LNCaP clone FGC (cell line): ENCODE results near the gene PLVAP.

ENCODE experiments used
- DNase-seq: peaks from one replicate; pipeline ENCODE4 v3.0.0-alpha.2; 2011; ENCODE audit warnings: low read depth
- H3K4me3 ChIP-seq: 2 replicates; pipeline ENCODE4 v1.5.1; 2011; ENCODE audit warnings: mild to moderate bottlenecking, low read depth, low read length, control low read depth
- TF ChIP-seq, protein P1 (sequence below): IDR thresholded peaks from 2 replicates; pipeline ENCODE4 v1.5.1; 2012; ENCODE audit warnings: mild to moderate bottlenecking; ENCODE audit not compliant: control insufficient read depth, insufficient read depth; ENCODE audit errors: extremely low read depth

The PLVAP gene

DNA sequence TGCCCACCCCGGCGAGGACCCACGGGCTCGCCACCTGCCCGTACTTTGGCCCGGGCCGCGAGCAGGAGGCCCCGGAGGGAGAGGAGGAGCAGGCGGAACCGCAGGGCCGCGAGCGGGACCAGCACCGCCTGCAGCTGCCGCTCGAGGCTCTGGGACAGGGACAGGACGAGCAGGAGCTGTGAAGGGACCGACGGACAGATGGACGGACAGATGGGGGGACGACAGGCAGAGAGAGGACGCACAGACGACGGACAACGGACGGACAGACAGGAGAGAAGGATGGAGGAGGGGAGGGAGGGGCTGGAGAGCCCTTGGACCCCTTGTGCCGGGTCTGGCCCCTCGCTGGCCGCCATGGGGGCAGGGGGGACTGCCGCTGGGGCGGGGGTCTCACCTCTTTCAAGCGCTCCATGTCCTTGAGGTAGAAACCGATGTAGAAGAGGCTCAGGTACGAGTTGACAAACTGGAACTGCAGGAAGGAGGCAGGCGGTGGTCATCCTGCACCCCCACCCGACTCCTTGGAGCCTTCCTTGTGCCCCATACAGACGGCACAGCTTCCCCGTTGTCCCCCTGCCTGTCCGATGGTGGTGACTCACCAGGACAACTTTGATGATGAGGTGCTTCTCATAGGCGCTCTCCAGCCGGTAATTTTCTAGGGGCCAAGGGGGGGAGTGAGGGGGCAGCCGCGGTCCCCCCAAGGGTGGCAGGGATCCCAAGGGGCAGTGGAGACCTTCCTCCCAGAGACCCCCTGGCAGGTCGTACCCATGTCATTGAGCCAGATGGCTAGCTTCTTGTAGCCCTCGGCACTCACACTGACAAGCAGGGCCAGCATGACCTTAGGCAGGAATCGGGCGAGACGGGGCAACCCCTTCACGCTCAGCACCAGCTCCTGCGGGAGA is 47.5 kb downstream of the PLVAP start:
- DNase-seq, result no peak
- H3K4me3 ChIP-seq, result no peak overlapping the region
- TF ChIP-seq, protein P1, sequence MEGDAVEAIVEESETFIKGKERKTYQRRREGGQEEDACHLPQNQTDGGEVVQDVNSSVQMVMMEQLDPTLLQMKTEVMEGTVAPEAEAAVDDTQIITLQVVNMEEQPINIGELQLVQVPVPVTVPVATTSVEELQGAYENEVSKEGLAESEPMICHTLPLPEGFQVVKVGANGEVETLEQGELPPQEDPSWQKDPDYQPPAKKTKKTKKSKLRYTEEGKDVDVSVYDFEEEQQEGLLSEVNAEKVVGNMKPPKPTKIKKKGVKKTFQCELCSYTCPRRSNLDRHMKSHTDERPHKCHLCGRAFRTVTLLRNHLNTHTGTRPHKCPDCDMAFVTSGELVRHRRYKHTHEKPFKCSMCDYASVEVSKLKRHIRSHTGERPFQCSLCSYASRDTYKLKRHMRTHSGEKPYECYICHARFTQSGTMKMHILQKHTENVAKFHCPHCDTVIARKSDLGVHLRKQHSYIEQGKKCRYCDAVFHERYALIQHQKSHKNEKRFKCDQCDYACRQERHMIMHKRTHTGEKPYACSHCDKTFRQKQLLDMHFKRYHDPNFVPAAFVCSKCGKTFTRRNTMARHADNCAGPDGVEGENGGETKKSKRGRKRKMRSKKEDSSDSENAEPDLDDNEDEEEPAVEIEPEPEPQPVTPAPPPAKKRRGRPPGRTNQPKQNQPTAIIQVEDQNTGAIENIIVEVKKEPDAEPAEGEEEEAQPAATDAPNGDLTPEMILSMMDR, result no peak

DNA sequence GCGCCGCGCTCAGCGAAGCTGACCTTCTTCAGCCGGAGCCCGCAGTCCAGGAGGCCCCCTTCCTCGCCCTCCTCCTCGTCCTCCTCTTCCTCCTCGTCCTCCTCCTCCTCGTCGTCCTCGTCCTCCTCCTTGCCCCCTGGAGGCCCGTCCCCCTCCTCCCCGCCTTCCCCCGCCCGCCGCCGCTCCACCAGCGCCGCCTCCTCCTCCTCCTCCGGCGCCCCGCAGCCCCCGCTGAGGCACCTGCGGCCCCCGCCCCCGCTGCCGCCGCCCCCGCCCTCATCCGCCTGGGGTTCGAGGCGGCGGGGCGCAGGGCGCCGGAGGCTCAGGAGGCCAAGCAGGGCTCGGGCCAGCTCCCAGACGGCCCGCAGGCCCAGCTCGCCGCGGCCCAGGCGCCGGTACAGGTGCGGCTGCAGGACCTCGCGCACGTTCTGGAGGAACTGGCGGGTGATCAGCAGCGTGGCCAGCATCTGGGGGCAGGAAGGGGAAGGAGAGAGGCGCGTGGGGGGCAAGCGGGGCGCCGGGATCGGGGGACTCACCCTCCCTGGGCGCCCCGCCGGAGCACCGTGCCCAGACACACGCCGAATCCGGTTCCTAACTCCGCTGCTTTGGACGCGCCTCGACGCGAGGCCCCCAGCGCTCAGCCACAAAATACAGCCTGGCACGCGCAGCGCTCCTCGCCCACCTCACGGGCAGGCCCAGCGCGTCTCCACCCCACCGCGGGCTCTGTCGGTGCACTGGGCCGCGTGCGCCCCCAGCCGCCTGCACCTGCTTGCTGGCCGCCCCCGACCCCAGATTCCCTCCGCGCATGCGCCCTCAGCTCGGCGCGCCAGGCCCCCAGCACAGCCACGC is 48.4 kb downstream of the PLVAP start:
- H3K4me3 ChIP-seq, result peak overlapping the region; percentile 57
- TF ChIP-seq, protein P1, result no peak
- DNase-seq, result no peak

DNA sequence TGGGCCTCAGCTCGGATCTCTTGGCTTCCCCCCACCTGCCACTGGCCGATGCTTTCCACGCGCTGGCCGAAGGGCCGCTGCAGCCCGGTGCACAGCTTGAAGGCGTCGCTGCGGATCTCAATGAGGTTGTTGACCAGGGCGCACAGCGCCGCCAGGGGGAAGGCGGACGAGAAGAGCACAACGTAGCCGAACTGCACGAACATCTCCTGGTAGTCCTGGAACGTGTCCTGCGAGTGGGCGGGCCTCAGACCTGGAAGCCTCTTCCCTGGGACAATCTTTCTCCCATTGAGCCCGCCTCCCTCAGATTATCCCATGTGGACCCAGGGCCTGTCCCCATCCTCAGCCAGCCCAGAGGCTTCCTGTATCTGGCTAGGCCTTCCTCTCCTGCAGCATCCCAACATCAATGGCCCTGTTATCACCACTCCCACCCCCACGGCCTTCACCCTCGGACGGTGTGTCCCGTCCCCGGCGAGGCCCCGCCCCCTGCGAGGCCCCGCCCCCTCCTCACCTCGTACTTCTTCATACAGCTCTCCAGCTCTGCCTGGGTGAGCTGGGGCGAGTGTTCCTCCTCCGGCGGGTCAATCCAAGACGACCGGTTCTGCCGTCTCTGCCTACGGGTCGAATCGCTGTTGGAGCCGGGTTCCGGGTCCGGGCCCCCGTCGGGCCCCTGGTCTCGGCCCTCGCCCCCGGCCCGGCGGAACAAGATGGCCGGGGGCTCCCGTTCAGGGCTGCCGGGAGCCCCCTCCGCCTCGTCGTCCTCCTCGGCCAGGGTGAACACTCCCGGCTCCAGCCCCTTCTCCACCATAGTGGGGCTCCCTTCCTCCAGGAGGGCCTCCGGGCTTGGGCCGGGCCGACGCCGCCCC is 49.3 kb downstream of the PLVAP start:
- H3K4me3 ChIP-seq, result peak overlapping the region; percentile 57
- peak; percentile 91 for DNase-seq
- TF ChIP-seq, protein P1, result peak; percentile 92

DNA sequence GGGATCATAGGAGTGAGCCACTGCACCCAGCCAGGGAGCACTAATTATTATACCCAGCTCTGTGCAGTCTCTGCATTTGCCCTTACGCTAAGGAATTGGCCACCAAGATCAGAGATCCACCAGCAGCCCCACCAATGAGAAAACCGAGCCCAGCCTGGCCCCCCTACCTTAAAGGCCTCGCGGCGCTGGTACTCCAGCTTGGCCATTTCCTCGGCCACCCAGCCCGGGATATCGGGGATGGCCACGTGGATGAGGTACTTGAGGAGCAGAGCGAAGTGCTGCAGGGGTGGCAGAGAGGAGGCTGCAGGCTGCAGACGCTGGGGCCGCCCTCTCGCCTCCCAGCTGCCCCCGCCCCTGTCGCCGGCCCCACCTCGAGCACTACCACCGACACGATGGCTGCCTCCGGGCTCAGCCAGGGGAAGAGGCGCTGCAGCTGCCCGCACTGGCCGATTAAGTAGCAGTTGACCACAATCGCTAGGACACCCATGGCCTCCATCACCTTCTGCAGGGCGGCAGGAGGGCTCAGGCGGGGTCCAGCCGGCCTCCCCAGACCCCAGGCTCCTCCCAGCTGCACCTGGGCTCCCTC is 50.0 kb downstream of the PLVAP start:
- H3K4me3 ChIP-seq, result peak overlapping the region; percentile 57
- DNase-seq, result no peak
- TF ChIP-seq, protein P1, result no peak

DNA sequence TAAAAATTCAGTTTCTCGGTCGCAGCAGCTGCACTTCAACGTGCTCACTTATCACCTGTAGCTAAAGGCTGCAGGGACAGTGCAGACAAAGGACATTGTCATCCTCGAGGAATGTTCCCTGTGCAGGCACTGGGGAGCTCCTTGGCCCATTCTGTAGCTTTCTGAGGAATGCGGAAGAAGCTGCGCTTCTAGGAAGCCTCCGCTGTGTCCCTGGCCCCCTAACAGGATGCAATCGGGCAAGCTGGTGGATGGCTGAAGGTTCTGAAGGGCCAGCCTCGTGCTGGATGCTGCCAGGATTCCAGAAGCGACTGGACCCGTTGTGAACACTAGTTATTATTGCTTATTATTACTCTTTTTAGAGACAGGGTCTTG is 50.6 kb downstream of the PLVAP start:
- DNase-seq, result no peak
- TF ChIP-seq, protein P1, result no peak
- H3K4me3 ChIP-seq, result no peak overlapping the region
